GM12873 (cell line): Measurements from ENCODE around the gene AGRN.

Source experiments
- CTCF ChIP-seq: IDR thresholded peaks from 2 replicates; pipeline ENCODE4 v1.5.1; 2012; ENCODE audit warnings: low read depth, mild to moderate bottlenecking, moderate library complexity, low read length, control low read depth; ENCODE audit not compliant: insufficient read depth; ENCODE audit errors: missing control alignments

Gene AGRN

GRCh38 chr1:1024771-1025699, 5.1 kb downstream of the AGRN start:
- no peak for TF ChIP-seq CTCF

GRCh38 chr1:1025730-1026129, 5.8 kb downstream of the AGRN start:
- no peak for TF ChIP-seq CTCF

GRCh38 chr1:1026599-1027413, 6.9 kb downstream of the AGRN start:
- TF ChIP-seq CTCF: no peak

GRCh38 chr1:1027791-1028190, 7.9 kb downstream of the AGRN start:
- no peak for TF ChIP-seq CTCF

GRCh38 chr1:1031659-1032235, 11.8 kb downstream of the AGRN start:
- TF ChIP-seq CTCF: no peak

- peak; percentile 12 for TF ChIP-seq CTCF
These were observed 12.5 kb downstream of the AGRN start for GRCh38 chr1:1032424-1032823.
